Ishikawa (cell line): ENCODE results near the gene ACTR3.

ENCODE experiments used
- CEBPB ChIP-seq: IDR thresholded peaks from 2 replicates; pipeline ENCODE4 v1.6.1; 2012
- CREB1 ChIP-seq: IDR thresholded peaks from 2 replicates; pipeline ENCODE4 v1.6.1; 2012; ENCODE audit warnings: low read depth
- EP300 ChIP-seq: IDR thresholded peaks from 2 replicates; pipeline ENCODE4 v1.6.1; 2012; ENCODE audit warnings: borderline replicate concordance
- FOXM1 ChIP-seq: IDR thresholded peaks from 2 replicates; pipeline ENCODE4 v1.6.1; 2012; ENCODE audit warnings: low read depth, borderline replicate concordance
- NFIC ChIP-seq: IDR thresholded peaks from 2 replicates; pipeline ENCODE4 v1.6.1; 2012
- RAD21 ChIP-seq: IDR thresholded peaks from 2 replicates; pipeline ENCODE4 v1.6.1; 2012; ENCODE audit warnings: low read depth
- TAF1 ChIP-seq: IDR thresholded peaks from 2 replicates; pipeline ENCODE4 v1.6.1; 2012; ENCODE audit warnings: low read depth, mild to moderate bottlenecking
- TCF12 ChIP-seq: IDR thresholded peaks from 2 replicates; pipeline ENCODE4 v1.6.1; 2012; ENCODE audit warnings: low read depth
- TEAD4 ChIP-seq: IDR thresholded peaks from 2 replicates; pipeline ENCODE4 v1.6.1; 2012
- TF ChIP-seq, protein P1 (sequence below): IDR thresholded peaks from 2 replicates; pipeline ENCODE4 v1.6.1; 2012; ENCODE audit warnings: low read depth, mild to moderate bottlenecking
- TF ChIP-seq, protein P2 (sequence below): IDR thresholded peaks from 2 replicates; pipeline ENCODE4 v1.6.1; 2012
- TF ChIP-seq, protein P3 (sequence below): IDR thresholded peaks from 2 replicates; pipeline ENCODE4 v1.6.1; 2012

DNA sequence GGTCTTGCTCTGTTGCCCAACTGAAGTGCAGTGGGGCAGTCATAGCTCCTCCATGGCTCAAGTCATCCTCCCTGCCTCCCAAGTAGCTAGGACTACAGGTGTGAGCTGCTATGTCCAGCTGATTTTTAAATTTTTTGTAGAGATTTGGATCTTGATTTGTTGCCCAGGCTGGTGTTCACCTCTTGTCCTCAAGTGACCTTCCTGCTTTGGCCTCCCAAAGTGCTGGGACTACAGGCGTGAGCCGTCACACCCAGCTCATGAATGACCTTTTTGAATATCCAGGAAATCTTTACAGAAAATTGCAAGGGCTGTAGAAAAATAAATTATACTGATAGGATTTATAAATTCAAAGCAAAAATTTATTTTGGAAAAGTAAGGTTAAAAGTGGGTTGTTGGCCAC, 17.4 kb downstream of the ACTR3 start:
- no peak for TF ChIP-seq CEBPB
- TF ChIP-seq, protein P1, sequence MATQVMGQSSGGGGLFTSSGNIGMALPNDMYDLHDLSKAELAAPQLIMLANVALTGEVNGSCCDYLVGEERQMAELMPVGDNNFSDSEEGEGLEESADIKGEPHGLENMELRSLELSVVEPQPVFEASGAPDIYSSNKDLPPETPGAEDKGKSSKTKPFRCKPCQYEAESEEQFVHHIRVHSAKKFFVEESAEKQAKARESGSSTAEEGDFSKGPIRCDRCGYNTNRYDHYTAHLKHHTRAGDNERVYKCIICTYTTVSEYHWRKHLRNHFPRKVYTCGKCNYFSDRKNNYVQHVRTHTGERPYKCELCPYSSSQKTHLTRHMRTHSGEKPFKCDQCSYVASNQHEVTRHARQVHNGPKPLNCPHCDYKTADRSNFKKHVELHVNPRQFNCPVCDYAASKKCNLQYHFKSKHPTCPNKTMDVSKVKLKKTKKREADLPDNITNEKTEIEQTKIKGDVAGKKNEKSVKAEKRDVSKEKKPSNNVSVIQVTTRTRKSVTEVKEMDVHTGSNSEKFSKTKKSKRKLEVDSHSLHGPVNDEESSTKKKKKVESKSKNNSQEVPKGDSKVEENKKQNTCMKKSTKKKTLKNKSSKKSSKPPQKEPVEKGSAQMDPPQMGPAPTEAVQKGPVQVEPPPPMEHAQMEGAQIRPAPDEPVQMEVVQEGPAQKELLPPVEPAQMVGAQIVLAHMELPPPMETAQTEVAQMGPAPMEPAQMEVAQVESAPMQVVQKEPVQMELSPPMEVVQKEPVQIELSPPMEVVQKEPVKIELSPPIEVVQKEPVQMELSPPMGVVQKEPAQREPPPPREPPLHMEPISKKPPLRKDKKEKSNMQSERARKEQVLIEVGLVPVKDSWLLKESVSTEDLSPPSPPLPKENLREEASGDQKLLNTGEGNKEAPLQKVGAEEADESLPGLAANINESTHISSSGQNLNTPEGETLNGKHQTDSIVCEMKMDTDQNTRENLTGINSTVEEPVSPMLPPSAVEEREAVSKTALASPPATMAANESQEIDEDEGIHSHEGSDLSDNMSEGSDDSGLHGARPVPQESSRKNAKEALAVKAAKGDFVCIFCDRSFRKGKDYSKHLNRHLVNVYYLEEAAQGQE: no peak
- TF ChIP-seq RAD21: no peak
- TF ChIP-seq EP300: no peak
- TF ChIP-seq TEAD4: no peak
- TF ChIP-seq TAF1: no peak
- TF ChIP-seq, protein P2, sequence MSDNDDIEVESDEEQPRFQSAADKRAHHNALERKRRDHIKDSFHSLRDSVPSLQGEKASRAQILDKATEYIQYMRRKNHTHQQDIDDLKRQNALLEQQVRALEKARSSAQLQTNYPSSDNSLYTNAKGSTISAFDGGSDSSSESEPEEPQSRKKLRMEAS: no peak
- TF ChIP-seq CREB1: no peak
- no peak for TF ChIP-seq NFIC
- no peak for TF ChIP-seq TCF12
- TF ChIP-seq FOXM1: no peak
- TF ChIP-seq, protein P3, sequence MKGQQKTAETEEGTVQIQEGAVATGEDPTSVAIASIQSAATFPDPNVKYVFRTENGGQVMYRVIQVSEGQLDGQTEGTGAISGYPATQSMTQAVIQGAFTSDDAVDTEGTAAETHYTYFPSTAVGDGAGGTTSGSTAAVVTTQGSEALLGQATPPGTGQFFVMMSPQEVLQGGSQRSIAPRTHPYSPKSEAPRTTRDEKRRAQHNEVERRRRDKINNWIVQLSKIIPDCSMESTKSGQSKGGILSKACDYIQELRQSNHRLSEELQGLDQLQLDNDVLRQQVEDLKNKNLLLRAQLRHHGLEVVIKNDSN: no peak
